NCI-H1930 (cell line): ENCODE results near the gene PLEKHA3.
"Not testable (repeated sequence)": the region's sequence is repeated elsewhere in the genome, so short reads cannot be mapped to it uniquely, and the experiment has no call there.

Experiments used
- DNase-seq, 2 experiments: peaks; one replicate each; lab custom pipeline; 2025; lab: John Stamatoyannopoulos, UW

Gene PLEKHA3

GRCh38 chr2:178480227-178481181 lies at the start of gene PLEKHA3:
Gene PLEKHA3 (plus strand): TSS chr2:178480457. CDS start chr2:178480870, 413 bp downstream.
- DNase-seq: peak; percentile 82 to 83

- no peak for DNase-seq
Measured at GRCh38 chr2:178436662-178437061, 43.6 kb upstream of the PLEKHA3 start.

GRCh38 chr2:178441426-178441825 lies 38.8 kb upstream of the PLEKHA3 start:
- DNase-seq: no peak

- DNase-seq: no peak
Measured at GRCh38 chr2:178448968-178449661, 31.1 kb upstream of the PLEKHA3 start.

- DNase-seq: no peak
Measured at GRCh38 chr2:178449700-178450523, 30.3 kb upstream of the PLEKHA3 start.

- DNase-seq: no peak
Measured at GRCh38 chr2:178450524-178450773, 29.8 kb upstream of the PLEKHA3 start.

- DNase-seq: peak; percentile 89 to 96
Measured at GRCh38 chr2:178450774-178451525, 29.3 kb upstream of the PLEKHA3 start, which contains the start of the genes PJVK and PRKRA. Gene PJVK (plus strand): TSS chr2:178451378. CDS start chr2:178453410, 2,032 bp downstream. Gene PRKRA (minus strand): TSS chr2:178451175. CDS start chr2:178451030, 145 bp downstream.

GRCh38 chr2:178452334-178452733 lies 27.9 kb upstream of the PLEKHA3 start:
- DNase-seq: no peak

- no peak for DNase-seq
Measured at GRCh38 chr2:178452870-178453269, 27.4 kb upstream of the PLEKHA3 start.

- no peak for DNase-seq
Measured at GRCh38 chr2:178455947-178456346, 24.3 kb upstream of the PLEKHA3 start.

- DNase-seq: no peak
Measured at GRCh38 chr2:178457390-178457886, 22.8 kb upstream of the PLEKHA3 start.

- no peak for DNase-seq
Measured at GRCh38 chr2:178469219-178469849, 10.9 kb upstream of the PLEKHA3 start.

GRCh38 chr2:178471313-178471712 lies 8.9 kb upstream of the PLEKHA3 start:
- not testable (repeated sequence) for DNase-seq

- no peak for DNase-seq
Measured at GRCh38 chr2:178473373-178473772, 6.9 kb upstream of the PLEKHA3 start.

GRCh38 chr2:178473931-178474330 lies 6.3 kb upstream of the PLEKHA3 start:
- DNase-seq: no peak

- DNase-seq: no peak
Measured at GRCh38 chr2:178474560-178474959, 5.7 kb upstream of the PLEKHA3 start.

GRCh38 chr2:178476477-178476876 lies 3.8 kb upstream of the PLEKHA3 start:
- no peak for DNase-seq

GRCh38 chr2:178477443-178478129 lies 2.7 kb upstream of the PLEKHA3 start:
- DNase-seq: no peak

GRCh38 chr2:178478130-178478438 lies 2.2 kb upstream of the PLEKHA3 start:
- no peak for DNase-seq
